ENCODE results near the gene SIX2. TPM values are rescaled to one million over a fixed set of nuclear protein-coding genes. Genes with fewer than 3 reads are reported as not detected.
A peak's percentile ranks its signal among the peaks of the same experiment; 100 is the strongest.

SIX2 gene
- polyA plus RNA-seq, 5 donors: 0.10 to 0.91 (median 0.35) TPM

DNA sequence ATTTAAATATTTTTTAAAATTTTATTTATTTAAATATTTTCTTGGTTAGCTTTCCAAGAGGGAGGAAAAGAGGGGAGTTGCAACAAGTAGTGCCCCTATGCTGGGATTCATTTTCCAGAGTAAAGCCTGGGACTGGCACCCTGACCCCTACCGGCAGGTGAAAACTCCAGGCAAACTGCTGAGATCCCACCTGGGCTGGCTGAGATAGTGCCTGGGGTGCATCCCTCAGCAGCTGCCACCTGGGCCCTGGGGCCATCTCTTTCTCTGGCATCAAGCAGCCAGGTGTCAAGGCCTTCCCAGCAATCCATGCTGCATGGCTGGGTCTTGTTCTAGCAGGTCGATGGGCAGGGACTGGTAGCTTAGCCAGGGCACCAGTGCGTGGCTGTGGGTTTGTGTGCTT lies 6.6 kb downstream of the SIX2 start:
- no peak for DNase-seq

DNA sequence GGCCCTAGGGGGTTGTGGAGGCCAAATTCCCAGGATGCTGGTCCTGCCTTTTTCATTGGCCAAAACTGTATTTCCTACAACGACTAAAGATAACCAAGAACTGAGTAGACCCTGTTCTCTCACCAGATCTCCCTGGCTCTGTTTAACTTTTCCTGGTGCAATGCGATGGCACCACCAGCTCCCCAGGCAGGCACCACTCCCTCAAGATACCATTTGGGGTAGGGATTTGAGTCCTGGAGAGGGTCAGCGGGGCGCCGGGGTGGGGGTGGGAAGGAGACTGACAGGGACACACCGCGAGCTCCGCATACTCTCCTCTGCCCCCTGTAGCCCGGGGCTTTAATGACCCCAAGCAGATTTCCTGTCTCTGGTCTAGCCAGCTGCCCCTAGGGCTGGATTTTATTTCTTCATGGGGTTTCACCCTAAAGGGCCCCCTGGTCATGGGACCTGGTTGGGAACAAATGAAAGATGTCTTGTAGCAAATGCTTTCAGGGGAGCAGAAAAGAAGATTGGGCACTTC lies 7.3 kb downstream of the SIX2 start:
- DNase-seq: no peak

DNA sequence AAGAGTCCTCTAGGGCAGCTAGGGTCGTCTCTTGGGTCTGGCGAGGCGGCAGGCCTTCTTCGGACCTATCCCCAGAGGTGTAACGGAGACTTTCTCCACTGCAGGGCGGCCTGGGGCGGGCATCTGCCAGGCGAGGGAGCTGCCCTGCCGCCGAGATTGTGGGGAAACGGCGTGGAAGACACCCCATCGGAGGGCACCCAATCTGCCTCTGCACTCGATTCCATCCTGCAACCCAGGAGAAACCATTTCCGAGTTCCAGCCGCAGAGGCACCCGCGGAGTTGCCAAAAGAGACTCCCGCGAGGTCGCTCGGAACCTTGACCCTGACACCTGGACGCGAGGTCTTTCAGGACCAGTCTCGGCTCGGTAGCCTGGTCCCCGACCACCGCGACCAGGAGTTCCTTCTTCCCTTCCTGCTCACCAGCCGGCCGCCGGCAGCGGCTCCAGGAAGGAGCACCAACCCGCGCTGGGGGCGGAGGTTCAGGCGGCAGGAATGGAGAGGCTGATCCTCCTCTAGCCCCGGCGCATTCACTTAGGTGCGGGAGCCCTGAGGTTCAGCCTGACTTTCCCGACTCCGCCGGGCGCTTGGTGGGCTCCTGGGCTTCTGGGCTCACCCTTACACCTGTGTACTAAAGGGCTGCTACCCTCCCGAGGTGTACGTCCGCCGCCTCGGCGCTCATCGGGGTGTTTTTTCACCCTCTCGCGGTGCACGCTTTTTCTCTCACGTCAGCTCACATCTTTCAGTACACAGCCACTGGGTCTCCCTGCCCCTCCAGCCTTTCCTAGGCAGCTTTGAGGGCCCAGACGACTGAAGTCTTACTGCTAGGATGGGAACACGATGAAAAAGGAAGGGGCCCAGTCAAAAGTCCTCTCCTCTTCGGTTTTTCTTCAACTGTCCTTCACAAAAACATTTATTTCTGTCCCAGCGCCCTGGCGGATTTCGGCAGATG lies 8.1 kb downstream of the SIX2 start:
- no peak for DNase-seq

DNA sequence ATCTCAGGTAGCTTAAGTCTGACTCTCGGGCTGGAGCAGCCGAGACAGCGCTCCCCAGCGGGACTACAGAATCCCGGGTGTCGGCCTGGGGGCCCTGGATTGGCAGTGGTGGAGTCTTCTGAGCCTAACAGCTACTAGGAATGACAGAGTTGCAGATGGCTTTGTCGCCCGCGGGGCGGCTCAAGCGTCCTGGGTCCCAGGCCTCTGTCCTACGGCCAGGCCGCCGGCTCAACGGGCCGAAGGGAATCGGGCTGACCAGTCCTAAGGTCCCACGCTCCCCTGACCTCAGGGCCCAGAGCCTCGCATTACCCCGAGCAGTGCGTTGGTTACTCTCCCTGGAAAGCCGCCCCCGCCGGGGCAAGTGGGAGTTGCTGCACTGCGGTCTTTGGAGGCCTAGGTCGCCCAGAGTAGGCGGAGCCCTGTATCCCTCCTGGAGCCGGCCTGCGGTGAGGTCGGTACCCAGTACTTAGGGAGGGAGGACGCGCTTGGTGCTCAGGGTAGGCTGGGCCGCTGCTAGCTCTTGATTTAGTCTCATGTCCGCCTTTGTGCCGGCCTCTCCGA lies 8.8 kb downstream of the SIX2 start:
- DNase-seq: no peak

DNA sequence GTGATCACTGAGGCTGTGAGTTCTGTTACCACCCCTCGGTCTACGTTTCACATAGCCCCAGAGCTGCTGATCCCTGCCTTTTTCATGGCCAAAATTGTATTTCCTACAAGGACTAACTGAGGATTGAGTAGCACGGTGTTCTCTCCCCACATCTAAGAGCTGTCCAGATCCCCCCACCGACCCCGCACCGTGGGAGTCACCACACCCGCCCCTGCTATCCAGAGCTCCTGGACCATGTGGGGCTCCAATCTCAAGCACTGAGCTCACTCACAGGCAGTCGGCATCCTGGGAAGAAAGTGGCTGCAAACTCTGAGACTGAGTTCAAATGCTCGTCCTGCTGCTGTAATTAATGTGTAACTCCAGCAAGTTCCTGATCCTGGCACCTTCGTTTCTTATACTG lies 9.7 kb downstream of the SIX2 start:
- no peak for DNase-seq

DNA sequence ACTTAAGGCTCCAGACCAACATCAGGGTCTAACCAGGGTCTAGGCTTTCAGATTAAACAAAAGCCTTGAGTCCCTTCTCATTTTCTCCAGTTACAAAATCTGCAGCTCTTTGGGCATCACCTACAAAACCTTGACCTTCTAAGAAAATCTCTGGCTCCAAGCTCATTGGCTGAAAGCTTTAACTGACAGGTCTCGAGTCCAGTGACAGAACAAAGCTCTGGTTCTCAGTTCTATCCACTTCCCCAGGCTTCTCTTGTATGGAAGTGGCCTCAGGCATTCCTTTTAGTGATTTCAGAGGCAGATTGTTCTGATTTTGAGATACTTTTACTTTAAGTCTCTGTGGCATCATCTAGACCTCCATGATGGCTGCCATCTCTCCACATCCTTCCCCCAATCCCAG lies 11.3 kb downstream of the SIX2 start:
- DNase-seq: no peak

DNA sequence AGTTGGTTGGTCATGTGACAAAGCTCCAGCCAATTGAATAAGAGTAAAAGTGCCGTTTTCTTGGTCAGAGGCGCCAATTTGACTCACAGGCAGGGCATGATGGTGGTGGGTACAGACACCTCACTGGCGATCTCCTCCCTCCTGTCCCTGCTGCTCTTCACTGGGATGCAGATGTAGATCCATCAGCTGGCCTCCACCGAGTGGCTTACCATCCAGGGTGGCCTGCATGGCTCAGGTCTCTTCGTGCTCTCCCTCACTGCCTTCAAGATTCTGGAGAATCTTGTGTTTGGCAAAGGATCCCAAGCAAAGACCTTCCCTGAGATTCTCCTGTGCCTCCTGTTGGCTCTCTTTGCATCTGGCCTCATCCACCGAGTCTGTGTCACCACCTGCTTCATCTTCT lies 12.9 kb downstream of the SIX2 start:
- DNase-seq: no peak

DNA sequence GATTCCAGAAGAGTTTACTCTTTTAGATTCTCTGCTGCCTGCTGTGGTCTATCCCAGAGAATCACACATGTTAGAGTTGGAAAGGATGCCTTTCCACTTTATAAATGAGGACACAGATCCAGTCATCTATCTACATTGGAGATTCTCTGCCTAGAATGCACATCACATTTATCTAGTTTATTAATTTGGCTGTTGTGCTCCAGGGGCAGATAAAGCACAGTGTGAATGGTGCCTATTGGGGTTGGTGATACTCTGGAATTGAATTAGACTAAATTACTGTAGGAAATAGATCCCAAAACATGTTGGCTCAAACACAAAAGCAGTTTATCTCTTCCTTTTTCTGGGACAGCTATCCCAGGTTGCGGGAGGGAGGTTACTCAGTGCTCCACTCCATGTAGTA lies 14.9 kb downstream of the SIX2 start:
- DNase-seq: no peak

DNA sequence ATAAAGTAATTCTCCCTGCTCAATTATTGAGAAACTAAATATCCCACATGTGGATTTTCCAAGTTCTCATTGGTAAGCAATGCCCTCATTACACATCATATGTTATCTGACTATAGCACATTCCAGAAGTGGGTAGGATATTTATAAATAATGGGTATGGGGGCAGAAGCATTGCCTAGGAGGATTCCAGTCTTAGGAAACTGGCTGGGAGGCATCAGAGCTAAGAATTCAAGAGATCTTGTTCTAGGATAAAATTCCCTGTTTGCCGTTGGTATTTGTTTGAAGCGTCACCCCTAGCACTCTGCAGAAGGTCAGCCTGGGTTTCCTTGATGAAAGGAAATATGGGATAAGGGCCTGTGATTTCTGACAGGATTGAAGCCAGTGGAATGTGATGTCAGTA lies 20.1 kb downstream of the SIX2 start:
- DNase-seq: no peak

DNA sequence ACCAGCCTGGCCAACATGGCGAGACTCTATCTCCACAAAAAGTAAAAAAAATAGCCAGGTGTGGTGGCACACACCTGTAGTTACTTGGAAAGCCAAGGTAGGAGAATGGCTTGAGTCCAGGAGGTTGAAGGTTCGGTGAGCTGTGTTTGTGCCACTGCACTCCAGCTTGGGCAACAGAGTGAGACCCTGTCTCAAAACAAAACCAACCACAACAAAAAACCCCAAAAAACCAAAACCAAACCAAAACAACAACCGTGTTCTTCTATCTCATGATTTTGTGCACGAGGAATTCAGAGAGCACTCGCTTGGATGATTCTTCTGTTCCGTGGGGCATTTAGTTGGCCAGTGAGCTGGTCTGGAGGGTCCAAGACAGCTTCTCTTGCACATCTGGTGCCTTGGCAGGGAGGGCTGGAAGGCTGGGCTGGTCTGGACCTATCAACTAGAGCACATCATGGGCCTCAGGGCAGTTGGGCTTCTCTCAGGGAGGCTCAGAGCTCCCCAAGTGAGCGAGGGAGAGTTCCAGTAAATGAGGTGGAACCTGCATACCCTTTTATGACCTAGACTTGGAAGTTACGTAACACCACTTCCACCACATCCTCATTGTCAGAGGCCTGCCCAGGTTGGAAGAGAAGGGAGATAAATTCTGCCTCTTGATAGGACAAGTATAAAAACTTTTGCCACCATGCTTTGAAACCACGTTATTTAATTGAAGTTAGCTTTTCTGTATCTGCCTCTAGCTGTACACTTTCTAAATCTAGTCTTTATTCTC lies 25.2 kb downstream of the SIX2 start:
- DNase-seq: no peak

DNA sequence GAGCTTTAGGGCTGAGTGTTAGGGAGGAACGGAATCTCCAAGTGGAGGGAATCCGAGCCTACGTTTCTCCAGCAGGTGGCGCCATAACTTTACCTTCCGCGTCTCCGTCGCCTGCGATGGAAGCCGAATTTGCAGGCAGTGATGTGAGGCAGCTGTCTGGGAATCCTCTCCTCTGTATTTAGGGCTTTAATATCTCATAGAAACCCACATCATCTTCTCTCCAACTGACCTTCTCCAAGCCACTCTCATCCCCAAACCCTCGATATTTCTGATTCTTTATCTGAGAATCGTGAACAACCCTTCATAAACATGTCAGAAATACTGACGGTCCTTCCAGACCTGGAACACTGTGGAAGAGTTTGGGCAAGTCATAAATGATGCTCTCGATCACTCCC lies 27.5 kb downstream of the SIX2 start:
- DNase-seq: peak; percentile 68 to 83

DNA sequence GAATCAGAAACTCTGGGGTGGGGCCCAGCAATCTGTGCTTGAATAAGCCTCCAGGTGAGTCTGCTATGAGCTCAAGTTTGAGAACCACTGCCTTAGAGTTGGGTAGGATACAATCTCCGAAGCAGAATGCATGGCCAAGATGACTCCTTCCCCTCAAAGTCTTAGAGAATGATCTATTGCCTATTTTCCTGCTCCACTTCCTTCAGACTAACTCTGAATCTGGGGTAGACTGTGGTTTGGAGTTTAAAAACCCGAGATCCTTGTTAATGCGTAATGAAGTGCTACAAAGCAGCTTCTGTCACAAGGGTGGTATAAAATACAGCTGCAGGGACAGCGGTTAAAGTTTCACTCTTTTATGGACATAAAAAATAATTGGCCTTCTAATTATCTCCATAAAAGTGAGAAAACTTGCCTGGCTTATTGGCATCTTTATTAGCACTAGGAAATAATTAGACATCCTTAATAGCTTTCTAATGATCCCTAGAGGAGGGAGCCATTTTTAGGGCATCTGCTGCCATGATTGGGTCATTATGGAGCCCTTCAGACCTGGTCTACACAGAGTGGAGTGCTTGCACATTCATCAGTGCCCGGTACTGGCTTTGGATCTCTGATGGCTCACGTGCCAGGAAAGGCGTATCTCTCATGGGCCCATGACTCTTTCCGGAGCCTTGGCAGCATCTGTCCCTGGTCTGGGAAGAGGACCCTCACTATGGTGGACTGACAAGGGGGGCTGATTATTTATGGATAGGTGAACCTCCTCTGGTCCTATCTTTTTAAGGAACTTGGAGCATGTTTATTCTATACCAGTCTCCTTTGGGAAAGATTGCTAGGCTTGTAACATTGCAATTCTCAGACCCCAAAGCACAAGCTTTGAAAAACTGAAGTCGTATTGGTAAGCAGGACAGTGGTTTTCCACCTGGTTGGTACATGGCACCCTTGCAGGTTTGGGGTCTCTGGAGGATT lies 28.2 kb downstream of the SIX2 start:
- DNase-seq: no peak

DNA sequence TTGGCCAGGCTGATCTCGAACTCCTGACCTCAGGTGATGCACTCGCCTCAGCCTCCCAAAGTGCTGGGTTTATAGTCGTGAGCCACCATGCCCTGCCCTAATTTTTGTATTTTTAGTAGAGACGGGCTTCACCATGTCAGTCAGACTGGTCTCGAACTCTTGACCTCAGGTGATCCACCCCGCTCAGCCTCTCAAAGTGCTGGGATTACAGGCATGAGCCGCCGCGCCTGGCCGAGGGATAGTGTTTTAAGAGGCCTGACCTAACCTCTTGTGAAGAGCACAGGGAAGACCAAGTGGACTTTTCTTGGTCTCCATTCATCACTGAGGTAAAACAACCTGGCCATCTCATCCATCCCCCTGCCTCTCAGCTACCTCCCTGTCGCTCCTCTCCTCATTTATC lies 29.7 kb downstream of the SIX2 start:
- no peak for DNase-seq

DNA sequence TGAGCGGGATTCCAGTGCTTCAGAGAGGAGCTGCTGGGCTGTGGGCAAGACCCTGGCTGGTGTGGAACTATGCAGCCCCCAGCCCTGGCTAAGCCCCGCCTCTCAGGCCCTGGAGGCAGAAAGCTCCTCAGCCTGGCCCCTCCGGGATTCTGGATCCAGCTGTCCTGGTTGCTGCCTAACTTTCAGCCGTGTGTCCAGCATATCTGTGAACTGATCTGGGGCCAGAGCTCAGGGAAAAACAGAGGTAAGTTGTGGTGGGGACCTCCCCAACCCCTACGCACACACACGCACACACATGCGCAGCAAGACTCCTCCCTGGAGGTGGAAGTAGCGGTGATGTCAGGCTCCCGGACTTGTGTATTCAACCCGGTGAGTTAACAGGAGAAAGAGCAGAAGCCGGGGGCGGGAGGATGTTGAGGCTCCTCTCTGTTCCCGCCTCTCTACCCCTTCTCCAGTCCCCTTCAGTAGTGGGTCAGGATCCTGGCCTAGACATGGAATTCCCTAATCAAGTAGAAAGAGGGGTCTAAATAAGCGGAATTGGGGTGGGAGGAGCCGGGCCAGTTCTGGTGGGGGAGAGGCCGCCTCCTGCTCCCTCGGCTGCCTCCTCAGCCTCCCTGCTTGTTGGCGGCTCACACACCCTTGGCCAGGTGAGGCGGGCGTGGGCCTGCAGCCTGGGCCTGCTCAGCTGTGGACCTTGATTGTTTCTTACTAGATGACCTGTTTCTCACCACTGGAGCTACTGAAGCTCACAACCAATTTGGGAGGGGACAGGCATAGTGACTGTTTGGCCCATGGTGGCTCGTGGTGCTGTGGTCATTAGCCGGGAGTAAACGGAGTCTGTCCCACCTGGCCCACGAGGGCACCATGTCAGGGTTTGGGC lies 33.4 kb downstream of the SIX2 start:
- no peak for DNase-seq

DNA sequence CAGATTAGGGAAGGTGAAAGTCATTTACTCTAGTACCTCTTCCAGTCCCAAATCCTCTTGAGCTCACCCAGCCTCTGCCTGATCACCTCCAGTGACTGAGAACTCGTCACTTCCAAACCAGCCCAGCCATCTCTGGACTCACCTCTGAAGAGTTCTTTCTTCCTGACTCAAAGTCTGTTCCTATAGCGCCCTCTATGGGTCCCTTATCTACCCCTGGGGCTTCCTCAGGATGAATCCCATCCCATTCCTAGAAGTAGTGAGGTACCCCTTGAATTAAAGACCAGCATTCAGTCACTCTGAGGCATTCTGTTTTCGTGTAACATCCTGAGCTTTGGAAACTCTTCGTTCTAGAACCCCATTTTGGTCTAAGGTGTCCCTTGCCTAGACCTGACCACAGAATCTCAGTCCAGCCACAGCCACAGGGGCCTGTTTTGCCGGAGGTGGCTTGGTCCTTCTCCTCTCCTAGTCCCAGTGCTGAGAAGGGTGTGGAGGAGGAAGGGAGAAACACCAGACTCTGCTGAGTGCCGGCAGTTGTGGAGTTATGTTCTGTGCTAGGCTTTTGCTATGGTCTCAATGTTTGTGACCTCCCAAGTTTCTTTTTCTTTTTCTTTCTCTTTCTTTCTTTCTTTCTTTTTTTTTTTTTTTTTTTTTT lies 35.1 kb downstream of the SIX2 start:
- no peak for DNase-seq

DNA sequence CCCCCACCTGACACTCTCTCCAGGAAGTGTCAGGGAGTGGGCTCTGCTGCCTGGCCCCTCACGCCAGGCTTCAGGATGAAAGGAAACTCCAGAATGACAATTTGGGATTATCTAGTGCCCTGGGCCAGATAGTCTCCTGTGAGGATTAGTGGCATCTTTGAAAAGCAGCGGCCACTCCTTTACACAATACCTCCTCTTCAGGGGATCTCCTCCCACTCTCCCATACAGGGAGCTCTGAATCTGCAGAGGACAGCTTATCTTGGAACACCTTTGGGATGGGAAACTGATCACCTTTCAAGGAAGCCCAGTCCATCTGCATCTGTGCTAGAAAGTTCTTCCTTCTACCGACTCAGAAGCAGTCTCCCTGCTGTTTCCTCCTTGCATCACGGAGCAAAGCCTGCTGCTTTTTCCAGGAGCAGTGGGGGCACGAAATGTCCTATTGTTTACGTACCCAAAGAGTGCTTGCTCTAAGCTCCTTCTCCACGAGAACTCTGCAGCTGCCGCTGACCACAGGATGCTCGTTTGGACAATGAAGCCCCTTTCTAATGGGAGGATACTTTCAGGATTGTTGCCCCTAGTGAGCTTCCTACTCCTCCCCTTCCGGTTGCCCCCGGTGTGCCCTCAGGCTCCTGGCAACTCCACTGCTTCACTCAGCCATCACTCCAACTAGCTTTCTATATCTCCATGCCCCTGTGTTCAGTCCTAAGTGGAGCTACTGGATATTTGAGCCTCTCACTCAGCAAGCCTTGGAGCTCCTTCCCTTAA lies 36.3 kb downstream of the SIX2 start:
- no peak for DNase-seq

DNA sequence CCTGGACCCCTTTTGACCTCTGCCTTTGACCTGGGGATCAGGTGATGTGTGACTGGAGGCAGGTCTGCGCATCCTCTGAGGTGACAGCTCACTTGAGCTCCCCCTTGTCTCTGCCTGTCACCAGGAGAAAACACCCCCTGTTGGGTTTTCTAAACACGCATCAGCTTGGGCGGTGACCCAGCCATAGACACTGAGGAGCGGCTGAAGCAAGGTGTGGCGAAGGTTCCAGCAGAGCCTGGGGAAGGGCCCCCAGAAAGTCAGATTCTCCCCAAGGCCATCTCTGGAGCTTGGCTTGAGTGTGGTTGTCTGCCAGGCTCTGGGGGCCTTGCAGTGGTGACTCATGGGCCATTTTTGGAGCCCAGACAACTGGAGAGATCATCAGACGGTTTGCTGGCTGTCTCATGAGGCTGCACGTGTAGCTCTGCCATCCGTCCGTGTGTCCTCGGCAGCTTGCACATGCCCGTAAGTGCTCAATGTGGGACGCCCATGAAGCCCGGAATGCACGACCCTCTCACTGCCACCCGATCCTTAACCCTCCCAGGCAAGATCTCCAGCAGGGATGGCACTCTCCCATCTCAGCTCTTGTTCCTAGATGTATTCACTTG lies 38.3 kb downstream of the SIX2 start:
- DNase-seq: no peak

DNA sequence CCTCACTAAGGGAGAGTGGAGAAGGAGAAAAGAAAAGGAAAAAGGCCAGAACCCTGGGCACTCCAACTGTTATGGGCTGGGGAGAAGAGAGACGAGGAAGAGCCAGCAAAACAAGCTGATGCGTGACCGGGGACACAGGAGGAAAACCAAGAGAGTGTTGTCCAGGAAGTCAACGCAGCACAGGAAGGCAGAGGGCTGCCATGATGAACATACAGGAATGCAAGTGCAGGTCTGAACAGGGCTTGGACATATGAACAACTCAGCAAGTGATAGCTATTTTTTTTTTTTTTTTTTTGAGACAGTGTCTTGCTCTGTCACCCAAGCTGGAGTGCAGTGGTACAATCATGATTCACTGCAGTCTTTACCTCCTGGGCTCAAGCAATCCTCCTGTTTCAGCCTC lies 39.3 kb downstream of the SIX2 start:
- no peak for DNase-seq

All from right lung (tissue), 5 donors.